NCI-H2196 (cell line): ENCODE data around the gene NTRK3.
A peak's percentile ranks its signal among the peaks of the same experiment; 100 is the strongest.

Source experiments
- DNase-seq: peaks from one replicate; lab custom pipeline; 2025; ENCODE audit not compliant: unreplicated experiment; lab: John Stamatoyannopoulos, UW

Gene NTRK3

DNA sequence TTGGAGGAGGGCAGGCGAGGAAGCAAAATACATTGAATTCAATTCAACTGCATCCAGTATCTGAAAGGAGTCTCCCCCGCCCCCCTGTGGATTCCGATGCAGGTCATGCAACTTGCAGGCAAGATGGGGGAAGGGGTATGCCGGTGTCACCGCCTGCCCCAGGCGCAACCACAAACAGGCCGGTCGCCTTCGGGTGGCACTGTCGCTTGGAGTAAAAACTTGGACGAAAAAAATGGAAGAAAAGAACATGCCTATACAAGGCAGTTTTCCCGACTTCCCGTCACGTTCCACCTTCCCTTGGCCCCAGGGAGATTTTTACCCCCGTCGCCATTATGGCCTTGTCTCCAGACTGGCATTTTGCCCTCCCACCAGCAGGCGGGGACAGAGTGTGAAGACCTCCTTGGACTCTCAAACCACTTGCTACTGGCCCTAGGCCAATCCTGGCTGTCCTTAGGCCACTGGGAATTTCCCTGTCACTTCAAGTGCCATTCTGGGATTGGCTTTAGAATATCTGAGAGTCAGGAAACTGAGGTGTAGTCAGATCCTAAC is 1.6 kb upstream of the NTRK3 start:
- DNase-seq: no peak

DNA sequence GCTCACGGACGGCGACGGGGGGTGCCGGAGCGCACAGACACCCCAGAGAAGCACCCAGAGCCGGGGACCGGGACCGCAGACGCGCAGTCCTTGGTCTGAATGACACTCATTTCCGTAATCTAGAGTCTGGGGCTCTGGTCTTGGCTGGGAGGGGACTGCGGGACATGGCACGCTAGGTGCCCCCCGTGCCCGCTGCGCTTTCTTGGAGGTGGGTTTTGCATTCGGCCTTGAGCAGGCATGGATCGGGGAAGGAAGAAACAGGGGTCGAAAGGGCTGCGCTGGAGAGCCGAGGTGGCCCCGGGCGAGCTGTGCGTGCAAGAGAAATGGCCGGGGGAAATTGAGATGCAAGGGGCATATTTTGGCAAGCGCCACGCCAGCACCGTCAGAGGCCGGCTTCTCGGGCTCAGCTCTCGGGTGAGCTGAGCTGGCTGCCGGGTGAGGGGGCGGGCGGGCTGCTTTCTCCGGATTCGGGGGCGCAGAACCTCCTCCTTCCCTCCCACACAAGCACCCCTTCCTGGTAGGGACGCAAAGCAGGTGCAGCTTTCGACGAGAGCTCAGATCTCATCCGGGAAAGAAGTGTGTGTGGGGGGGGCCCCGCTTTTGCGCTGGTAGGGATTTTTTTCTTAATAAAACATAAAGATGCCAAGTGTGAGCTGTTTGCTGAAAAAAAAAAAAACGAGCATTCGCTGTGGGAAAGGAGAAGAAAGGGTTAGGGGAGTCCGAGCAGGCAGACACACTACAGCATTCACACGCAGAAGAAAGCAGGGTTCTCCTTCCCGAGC is 963 bp upstream of the NTRK3 start:
- no peak for DNase-seq

DNA sequence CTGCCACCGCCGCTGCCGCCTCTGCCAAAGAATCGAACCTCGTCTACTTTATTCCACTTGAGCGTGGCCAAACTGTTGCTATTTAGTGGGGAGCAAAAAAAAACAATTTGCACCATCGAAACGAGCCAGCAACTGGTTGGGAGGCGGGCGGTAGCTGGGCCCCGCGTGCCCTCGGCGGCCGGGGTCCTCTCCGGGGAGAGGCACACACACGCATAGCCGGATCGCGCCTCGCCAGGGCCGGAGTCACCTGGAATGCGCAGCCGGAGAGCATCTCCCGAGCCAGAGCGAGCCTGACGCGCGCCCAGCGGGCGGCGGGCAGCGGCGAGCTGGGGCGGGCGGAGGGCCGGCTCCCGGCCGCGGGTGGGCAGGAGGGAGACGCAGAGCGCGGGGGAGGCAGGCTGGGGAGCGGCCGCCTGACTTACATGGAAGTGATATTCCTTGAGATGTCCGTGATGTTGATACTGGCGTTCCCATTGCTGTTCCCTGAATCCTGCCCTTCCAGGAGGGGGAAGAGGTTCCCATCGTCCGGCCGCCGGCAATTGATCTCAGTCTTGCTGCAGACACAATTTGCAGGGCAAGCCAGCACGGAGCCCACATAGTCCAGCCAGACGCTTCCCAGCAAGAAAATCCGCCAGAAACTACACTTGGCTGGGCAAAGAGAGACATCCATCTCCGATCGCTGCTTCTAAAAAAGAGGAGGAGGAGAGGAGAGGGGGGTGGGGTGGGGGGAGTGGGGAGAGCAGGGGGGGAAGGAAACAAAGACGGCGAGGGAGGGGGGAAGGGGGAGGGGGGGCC is 858 bp downstream of the NTRK3 start:
- DNase-seq: peak; percentile 18

DNA sequence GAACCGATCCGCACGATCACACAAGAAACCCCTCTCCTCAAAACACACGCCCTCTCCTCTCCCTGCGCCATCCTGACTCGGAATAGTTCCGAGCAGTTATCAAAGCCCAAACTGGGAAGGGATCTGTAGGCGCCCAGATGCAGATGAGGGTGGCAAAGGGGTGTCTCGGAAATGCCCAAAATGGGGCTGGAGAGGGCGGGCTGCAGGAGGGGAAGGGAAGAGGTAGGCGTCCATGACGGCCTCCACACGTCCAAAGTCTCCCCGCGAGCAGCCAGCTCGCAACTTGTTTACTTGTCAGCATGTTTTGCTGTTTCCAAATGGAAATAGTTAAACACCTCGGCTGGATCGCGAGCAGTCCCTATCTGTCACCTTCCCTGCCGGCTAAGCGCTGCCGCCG is 1.5 kb downstream of the NTRK3 start:
- no peak for DNase-seq

DNA sequence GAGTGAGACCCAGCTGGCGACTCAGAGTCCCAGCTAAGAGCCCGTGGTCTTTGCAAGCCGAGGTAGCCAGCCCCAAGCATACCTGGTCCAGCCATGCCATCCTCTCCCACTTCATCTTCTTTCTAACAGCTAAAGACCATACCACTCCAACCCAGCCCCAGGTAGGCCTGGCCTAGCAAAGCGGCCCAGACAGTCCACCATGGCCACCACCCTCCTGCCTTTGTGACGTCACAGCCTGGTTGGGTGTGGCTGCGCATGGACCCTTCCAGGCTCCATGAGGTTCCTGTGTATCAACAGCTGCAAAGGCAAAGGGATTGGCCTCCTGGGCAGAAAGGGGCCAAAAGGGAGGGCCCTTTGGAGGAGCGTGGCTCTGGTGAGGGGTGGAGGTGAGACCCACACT is 4.1 kb downstream of the NTRK3 start:
- no peak for DNase-seq

DNA sequence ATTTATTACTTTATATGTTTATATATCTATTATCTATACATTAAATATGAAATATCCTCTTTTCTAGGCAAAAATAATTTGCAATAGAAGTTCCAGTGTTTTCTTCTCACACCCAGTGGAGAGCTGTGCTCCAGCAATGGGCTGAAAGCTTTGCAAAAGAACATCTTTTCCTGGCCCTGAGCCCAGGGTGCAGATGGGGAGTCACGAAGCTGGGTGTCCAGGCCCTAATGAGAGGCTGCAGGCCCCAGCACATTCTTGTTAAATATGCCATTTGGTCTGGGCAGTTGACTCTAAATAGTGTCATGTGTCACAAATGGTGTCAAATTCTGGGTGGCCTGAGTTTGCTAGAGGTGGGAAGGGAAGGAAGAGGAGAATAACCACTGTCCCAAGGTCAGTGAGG is 5.7 kb downstream of the NTRK3 start:
- DNase-seq: no peak

DNA sequence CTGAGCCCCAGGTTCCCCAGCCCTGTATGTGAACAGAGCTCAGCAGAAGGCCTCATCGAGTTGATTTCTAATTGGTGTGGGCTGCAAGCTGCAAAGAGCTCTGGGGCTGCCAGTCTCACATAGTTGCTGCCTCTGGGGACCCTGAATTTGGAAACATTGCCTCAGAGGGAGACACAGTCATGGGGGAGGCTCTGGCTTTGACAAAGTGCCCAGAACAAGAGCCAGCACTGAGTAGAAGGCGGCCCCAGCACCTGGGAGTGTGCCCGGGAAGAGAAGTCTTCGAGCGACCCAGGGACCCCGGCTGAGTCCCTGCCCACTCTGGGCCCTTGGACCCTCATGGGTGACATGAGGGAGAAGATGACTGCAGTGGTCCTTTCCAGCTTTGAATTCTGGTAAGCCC is 7.3 kb downstream of the NTRK3 start:
- no peak for DNase-seq

DNA sequence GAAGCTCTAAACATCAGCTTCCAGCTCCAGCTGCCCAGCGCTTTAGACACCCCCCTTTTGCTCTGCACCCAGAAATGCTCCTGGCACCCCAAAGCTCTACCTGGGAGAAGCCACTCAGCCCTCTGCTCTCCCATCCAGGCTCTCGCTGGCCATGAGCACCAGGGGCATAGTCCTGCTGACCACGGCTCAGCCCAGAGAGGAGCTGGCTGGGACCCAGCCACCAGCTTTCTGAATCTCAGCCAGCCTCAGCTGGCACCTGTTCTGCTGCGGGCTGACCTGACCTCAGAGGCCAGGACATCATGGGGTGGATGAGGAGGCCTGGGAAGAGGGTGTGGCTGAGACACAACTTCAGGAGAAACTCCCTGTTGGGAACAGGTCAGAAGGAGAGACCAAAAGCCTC is 8.6 kb downstream of the NTRK3 start:
- DNase-seq: peak; percentile 3

DNA sequence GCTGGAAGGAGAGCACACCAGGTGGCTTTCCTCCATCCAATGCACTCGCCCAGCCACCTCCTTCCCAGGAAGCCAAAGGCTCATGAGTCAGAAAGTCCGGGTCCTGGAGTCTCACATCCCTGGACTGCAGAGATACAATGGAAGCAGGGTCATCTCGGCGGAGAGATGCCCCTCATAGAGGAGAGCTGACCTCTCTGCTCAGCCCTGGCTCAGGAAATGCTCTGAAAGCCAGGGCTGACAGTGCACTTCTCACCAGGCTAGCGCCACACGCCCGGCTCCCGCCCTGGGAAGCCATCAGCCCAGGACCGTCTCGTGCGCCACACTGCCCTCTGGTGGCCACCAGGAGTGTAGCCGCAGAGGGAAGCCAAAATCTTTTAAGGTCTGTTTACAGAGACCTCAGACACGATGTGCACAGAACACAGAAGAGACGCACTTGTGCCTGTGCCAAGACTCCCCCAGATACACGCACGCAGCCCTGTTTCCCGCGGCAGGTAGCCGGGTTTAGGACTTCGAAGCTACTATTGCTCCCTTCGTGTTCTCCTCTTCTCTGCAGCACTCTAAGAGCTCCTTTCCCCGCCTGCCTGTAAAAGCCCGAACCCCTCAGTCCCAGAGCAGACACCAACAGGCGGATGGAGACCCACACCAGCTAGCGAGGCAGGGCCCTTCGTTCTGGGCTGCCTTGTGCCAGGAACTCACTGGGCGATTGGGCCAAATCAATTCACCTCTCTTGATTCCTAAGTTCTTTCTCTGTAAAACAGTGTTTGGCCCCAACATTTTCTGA is 9.7 kb downstream of the NTRK3 start:
- peak; percentile 61 for DNase-seq

DNA sequence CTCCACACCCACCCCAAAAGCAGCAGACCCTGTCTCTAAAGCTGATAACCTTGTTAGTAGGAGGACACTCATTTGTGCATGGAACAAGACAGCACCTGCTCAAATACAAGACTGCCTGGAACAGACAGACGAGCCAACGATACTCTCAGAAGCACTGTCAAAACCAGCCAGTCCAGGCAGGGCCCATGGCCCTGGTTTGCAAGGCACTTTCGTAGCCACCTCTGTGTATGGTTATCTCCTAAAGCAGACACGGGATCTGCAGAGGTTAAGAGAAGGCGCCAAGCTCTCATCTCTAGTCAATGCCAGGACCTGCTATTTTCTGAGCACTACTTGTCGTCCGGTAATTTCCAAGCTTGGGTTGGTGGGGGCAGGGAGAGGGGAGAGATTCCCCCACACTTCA is 10.5 kb downstream of the NTRK3 start:
- DNase-seq: no peak

DNA sequence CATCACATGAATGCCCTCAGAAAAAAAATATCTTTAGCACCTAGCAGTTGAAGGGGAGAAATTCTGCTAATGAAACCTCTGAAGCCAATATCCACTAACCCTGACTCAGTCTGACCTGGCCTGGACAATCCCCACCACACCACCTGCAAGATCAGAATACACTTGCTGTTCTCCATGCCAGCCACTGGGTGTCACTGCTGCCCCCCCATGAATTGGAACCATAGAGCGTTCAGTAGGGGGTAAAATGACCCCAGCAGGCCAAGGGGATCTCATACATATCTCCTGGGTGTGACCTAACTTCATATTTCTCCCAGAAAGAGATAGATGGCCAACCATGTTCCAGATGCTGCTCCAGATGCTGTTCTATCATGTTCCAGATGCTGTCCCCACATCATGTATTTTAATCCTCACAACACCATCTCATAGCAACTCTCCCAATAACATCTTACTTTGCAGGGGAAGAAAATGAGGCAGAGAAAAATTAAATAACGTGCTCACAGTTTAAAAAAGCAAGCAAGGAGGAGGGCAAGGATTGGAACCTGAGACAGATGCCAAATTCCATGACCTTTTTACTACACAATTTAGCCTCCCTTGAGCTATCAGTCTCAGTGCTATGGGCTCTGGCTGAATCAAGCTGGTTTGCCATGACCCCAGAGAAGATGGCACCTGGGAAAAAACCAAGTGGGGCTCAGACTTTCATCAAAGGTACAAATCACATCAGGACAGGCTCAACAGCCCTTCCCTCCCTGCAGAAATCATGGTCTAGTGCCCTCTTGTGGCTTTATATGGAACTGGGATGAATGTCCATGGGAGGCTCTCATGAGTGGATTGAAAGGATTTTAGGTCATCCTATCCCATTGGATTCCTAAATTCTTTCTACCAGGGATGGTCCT is 12.4 kb downstream of the NTRK3 start:
- DNase-seq: peak; percentile 24

DNA sequence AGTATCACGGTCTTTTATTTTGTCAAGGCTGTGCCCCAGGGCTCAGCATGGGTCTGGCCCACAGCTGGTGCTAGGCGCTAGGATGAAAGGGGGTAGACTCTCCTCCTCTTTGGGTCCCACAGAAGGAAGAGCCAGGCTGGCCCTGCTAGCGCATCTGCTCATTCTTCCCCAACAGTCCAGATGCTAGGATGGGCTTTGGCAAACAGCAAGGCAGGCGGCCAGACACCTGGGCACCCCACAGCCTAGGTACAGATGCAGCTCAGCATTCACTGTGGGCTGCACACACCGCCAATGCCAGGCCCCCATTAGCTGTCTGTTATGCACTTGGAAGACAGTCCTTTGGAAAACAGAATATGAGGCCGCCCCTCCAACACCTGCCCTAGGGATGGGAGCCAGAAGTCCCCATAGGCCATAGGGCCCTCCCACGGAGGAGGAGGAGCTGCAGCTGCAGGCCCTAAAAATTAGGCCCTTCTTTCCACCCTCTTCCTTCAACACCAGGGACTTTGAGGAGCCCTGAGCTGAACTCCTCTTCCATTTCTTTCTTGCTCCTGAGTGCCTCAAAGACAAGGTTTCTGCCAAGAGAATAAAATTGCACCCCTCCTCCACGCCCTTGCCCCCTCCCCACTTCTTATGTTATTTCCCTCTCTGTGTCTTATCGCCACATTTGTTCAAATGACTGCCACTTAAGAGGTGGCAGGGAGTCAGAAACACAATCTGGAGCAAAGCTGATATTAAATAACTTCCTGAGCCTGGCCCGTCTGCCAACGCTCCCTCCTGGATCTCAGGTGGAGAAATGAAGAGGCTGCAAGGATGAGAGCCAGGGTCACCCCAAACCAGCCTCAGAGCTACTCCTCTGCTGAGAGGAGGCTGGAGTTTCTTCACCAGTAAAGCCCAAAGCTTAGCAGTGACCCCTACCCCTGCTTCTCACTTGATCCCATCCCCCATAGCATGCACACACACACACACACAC is 13.7 kb downstream of the NTRK3 start:
- no peak for DNase-seq

DNA sequence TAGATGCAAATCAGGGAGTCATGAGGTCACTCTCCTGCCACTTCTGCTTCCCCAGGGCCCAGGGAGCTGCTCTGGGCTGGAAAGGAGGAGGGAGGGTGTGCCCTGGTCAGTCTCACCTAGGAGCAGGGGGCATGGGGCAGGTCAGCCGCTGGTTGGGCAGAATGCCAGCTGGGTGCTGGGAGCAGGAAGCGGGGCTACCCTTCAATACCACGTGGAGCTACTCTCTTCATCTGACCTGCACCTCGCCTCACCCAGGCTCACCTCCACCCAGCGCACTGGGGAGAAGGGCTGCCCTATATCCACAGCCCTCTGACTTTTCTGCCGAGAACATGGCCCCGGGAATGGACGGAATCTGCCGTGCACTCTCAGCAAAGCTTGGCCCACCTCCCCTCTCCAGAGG is 15.1 kb downstream of the NTRK3 start:
- no peak for DNase-seq

DNA sequence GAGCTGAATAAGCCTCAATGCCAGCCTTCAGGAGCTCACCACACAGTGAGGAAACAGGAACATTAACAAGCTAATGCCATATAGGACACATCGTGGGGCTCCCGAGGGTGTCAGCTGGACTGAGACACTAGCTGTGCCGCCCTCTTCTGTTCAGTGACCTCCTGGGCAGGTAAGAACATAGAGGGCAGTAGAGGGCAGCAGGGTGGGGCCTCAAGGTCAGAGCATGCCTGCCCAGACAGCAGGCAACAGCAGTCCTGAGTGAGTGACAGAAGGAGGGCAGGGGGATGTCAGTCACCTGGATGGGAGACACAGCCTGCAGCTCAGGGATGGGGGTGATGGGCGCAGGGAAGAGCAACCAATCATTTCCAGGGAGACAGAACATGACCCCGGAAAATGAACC is 15.5 kb downstream of the NTRK3 start:
- DNase-seq: no peak

DNA sequence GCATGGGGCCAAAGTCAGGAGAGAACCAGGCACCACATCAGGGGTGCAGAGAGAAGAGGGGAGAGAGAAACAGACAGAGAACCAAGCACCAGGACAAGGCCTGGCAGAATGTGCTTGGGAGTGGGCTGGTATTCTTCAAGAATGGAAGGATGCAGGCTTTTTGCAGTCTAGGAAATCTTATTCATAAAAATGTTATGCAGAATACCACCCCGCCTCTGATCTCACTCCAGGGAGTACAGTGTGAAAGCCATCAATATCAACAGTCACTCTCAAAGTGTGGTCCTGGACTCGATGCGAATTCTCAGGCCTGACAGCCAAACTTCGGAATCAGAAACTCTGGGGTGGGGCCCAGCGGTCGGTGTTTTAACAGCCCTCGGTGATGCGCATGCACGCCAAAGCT is 16.9 kb downstream of the NTRK3 start:
- DNase-seq: no peak

DNA sequence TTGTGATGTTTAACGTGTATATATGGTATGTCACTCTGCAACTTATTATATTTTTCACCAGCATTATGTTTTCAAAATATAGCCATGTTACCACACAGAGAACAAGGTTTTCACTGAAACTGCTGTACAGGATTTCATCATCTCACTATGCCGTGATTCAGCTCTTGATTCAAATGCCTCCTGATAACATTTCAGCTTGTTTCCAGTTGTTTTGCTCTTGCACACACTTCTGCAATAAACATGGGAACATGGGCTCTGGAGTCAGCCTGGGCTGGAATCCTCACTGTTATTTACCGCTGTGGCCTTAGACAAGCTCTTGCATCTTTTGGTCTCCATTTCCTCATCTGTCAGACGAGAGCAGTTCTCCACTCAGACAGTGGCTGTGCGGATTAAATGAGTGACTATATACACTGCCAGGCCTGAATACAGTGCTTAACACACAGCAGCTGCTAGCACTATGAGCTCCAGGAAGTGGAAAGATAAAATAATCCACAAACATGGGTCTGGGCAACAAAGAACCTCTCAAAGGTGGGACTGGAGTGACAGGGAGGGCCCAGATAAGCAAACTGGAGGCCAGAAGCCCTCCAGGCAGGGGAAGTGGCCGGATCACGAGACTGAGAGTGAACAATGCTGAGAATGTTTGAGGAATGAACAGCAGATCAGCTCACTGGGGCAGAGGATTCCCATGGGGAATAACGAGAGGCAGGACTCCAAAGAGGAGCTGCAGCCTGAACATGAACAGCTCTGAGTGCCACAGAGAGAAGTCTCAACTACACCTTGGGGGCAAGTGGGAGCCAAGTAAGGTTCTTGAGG is 17.7 kb downstream of the NTRK3 start:
- DNase-seq: no peak

DNA sequence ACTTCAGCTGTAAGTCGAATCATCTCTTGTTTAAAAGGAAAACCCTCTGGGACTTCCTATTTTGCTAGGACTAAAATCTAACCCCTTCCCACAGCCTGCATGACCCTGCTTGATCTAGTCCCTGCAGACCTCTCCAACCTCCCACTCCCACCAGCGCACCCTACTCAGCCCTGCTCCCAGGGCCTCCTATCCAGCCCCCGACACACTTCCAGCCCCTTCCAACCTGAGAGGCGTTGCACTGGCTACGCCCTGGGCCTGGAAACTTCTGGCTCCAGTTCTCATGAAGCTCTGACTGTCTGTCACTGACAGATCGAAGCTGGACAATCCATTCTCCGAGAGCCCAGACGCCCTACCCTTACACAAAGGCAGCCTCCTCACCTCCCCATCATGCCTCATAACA is 21.8 kb downstream of the NTRK3 start:
- no peak for DNase-seq

DNA sequence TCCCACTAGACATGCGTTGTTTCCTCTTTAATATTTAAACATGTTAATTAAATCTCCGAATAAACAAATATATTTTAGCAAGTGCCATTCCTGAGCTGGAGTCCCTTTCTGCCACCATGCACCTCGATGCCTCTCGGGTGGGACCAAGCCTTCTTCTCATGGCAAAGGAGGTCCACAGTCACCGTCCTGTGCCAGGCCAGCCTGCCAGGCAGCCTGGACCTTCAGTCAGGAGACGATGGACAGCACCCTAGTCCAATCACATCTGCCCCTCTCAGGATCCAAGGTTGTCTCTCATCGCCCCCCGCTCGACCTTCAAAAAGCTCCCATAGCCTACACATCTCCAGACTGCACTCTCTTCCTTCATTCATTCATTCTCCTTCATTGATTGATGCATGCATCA is 22.6 kb downstream of the NTRK3 start:
- DNase-seq: no peak
